Calu3 (cell line): Measurements from ENCODE around the gene IGFBP7. TPM values are rescaled to one million over a fixed set of nuclear protein-coding genes. Genes with fewer than 3 reads are reported as not detected.

Experiments used
- BruUV-seq: library from RNA; stranded (reverse); fragments of 400-500 nt; replicated peaks from 2 replicates; lab custom pipeline; 2021; lab: Mats Ljungman, UMichigan
- CTCF ChIA-PET: fragments of 300-600 bp; sonication (Branson Sonifier 250); formaldehyde crosslinking; loops from one replicate; lab custom pipeline; 2022; ENCODE audit warnings: antibody characterized with exemption; lab: Charles Lee
- DNase-seq: peaks from one replicate; pipeline ENCODE4 v3.0.0; 2022
- H3K27ac Mint-ChIP-seq: one replicate; pipeline ENCODE4 v1.8.0; 2022; ENCODE audit warnings: mixed read lengths; ENCODE audit not compliant: unreplicated experiment
- H3K27me3 Mint-ChIP-seq: one replicate; pipeline ENCODE4 v1.8.0; 2022; ENCODE audit warnings: mixed read lengths; ENCODE audit not compliant: unreplicated experiment
- H3K36me3 Mint-ChIP-seq: one replicate; pipeline ENCODE4 v1.8.0; 2022; ENCODE audit warnings: mild to moderate bottlenecking, moderate library complexity, mixed read lengths; ENCODE audit not compliant: insufficient read depth, unreplicated experiment
- H3K4me1 Mint-ChIP-seq: one replicate; pipeline ENCODE4 v1.8.0; 2022; ENCODE audit warnings: mild to moderate bottlenecking, low read depth, mixed read lengths; ENCODE audit not compliant: unreplicated experiment
- H3K4me3 Mint-ChIP-seq: one replicate; pipeline ENCODE4 v1.8.0; 2022; ENCODE audit warnings: mild to moderate bottlenecking, low read depth, moderate library complexity, mixed read lengths; ENCODE audit not compliant: unreplicated experiment
- H3K9me3 Mint-ChIP-seq: one replicate; pipeline ENCODE4 v1.8.0; 2022; ENCODE audit warnings: low read depth, mixed read lengths; ENCODE audit not compliant: unreplicated experiment
- CTCF ChIP-seq: fragments of 200-600 bp; IDR thresholded peaks from one replicate; pipeline ENCODE4 v1.8.0; 2022; ENCODE audit warnings: antibody characterized with exemption; ENCODE audit not compliant: unreplicated experiment
- intact Hi-C: fragments of 100-400 bp; cut with micrococcal nuclease; formaldehyde crosslinking; loops from one replicate; pipeline ENCODE4 v1.10.0; 2022; ENCODE audit not compliant: unreplicated experiment
- total RNA-seq: library from RNA; stranded (reverse); gene quantifications from 2 replicates; pipeline ENCODE4 v1.2.3, GENCODE V29; 2022

Gene IGFBP7
- total RNA-seq, 1 experiment from 2014 or later, result 20.6 TPM

GRCh38 chr4:57098415-57098814, 11.8 kb downstream of the IGFBP7 start:
- Mint-ChIP-seq H3K4me3 (no peak overlapping the region), H3K9me3 (no peaks in the 10 kb centered on the region), H3K27me3 (no peaks in the 10 kb centered on the region), H3K27ac (no peak overlapping the region), H3K4me1 (no peaks in the 10 kb centered on the region), H3K36me3 (no peaks in the 10 kb centered on the region)
- intact Hi-C loops, result no loop called here
- no peak for DNase-seq
- TF ChIP-seq CTCF, result no peak
- BruUV-seq, result no TSS peak
- CTCF ChIA-PET, result no interaction called here

GRCh38 chr4:57097711-57098110, 12.5 kb downstream of the IGFBP7 start:
- no peak overlapping the region for H3K27ac Mint-ChIP-seq
- intact Hi-C loops, result no loop called here
- H3K27me3 Mint-ChIP-seq, result no peaks in the 10 kb centered on the region
- H3K4me1 Mint-ChIP-seq, result no peaks in the 10 kb centered on the region
- no peak for TF ChIP-seq CTCF
- DNase-seq, result no peak
- BruUV-seq, result no TSS peak
- H3K4me3 Mint-ChIP-seq, result no peak overlapping the region
- CTCF ChIA-PET, result no interaction called here
- H3K36me3 Mint-ChIP-seq, result no peaks in the 10 kb centered on the region
- H3K9me3 Mint-ChIP-seq, result no peaks in the 10 kb centered on the region

GRCh38 chr4:57095956-57096355, 14.2 kb downstream of the IGFBP7 start:
- H3K4me1 Mint-ChIP-seq, result no peaks in the 10 kb centered on the region
- H3K4me3 Mint-ChIP-seq, result no peak overlapping the region
- BruUV-seq, result no TSS peak
- no peak for DNase-seq
- intact Hi-C loops, result no loop called here
- H3K27ac Mint-ChIP-seq, result no peak overlapping the region
- CTCF ChIA-PET, result no interaction called here
- no peak for TF ChIP-seq CTCF
- no peaks in the 10 kb centered on the region for H3K36me3 Mint-ChIP-seq
- H3K27me3 Mint-ChIP-seq, result no peaks in the 10 kb centered on the region
- H3K9me3 Mint-ChIP-seq, result no peaks in the 10 kb centered on the region

- CTCF ChIA-PET, result no interaction called here
- intact Hi-C loops, result no loop called here
- no peaks in the 10 kb centered on the region for H3K36me3 Mint-ChIP-seq
- H3K4me3 Mint-ChIP-seq, result no peak overlapping the region
- BruUV-seq, result no TSS peak
- TF ChIP-seq CTCF, result no peak
- DNase-seq, result no peak
- H3K27ac Mint-ChIP-seq, result no peak overlapping the region
- H3K4me1 Mint-ChIP-seq, result no peaks in the 10 kb centered on the region
- no peaks in the 10 kb centered on the region for H3K9me3 Mint-ChIP-seq
- no peaks in the 10 kb centered on the region for H3K27me3 Mint-ChIP-seq
Measured at GRCh38 chr4:57095245-57095644, 14.9 kb downstream of the IGFBP7 start.

- intact Hi-C loops, result no loop called here
- no peak overlapping the region for H3K4me3 Mint-ChIP-seq
- no peaks in the 10 kb centered on the region for H3K4me1 Mint-ChIP-seq
- DNase-seq, result no peak
- no peak overlapping the region for H3K27ac Mint-ChIP-seq
- no peak for TF ChIP-seq CTCF
- H3K36me3 Mint-ChIP-seq, result no peaks in the 10 kb centered on the region
- no peaks in the 10 kb centered on the region for H3K27me3 Mint-ChIP-seq
- CTCF ChIA-PET, result no interaction called here
- no peaks in the 10 kb centered on the region for H3K9me3 Mint-ChIP-seq
- no TSS peak for BruUV-seq
Measured at GRCh38 chr4:57094832-57095223, 15.4 kb downstream of the IGFBP7 start.
